Activated T-cell treated with anti-CD3 and anti-CD28 coated beads for 4 hours (primary cell): ENCODE results near the gene FOLR2.
"Not testable (repeated sequence)": the region's sequence is repeated elsewhere in the genome, so short reads cannot be mapped to it uniquely, and the experiment has no call there.

Source experiments
- DNase-seq: peaks from one replicate; pipeline ENCODE4 v3.0.0-alpha.2; 2020

The FOLR2 gene

DNA sequence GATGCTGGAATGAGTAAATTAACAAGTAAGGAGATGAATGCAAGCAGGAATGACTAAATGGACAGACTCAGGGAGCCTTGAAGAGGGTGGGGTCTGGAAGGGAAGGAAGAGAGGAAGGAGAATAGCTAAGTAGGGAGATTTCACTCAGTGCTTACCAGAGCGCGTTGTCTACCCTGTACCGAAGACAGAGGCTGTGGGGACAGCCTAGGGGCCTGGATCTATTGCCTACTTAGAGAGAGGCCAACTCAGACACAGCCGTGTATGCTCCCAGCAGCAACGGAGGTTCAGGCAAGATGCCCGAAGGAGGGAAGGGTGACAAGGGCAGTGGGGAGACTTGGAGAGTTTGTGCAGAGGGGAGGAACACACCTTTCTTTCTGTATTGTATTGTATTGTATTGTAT lies at the start of gene FOLR2:
Gene FOLR2, plus strand, starts transcription at position 157 of the 400 bp plus-strand sequence. CDS start 1,791 bp downstream, outside the sequence.
- DNase-seq, result no peak

DNA sequence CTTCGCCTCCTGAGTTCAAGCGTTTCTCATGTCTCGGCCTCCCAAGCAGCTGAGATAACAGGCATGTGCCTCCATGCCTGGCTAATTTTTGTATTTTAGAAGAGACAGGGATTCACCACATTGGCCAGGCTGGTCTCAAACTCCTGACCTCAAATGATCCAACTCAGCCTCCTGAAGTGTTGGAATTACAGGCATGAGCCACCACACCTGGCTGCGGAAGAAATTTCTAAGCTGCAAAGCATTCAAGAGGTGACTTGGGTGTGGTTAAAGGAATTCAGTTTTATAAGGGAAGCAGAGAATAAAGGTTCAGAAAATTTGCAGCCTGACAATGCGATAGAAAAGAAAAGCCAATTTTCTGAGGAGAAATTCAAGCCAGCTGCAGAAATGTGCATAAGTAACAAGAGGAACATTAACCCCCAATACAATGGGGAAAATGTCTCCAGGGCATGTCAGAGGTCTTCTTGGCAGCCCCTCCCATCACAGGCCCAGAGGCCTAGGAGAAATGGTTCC lies 47.5 kb upstream of the FOLR2 start:
- DNase-seq, result not testable (repeated sequence)

- not testable (repeated sequence) for DNase-seq
Observed at GRCh38 chr11:72169754-72170153, 46.8 kb upstream of the FOLR2 start.

DNA sequence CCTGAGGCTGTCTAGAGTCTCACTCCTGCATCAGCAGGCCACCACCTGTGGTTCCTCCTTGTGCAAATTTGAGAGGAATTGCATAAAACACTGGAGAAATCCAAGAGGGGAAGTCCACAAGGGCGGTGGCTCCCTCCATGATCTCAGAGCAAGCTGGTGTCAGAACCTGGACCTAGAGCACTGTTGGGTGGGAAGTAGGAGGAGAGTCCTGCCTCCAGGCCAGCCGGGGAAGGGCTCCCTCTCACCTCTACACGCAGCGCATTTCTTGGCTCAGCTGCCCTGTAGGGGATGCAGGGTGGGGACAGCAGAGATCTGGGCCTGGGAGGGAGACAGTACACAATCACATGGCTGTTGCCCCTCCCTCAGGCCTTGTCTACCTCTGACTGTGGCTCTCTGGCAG lies 44.6 kb upstream of the FOLR2 start:
- not testable (repeated sequence) for DNase-seq

GRCh38 chr11:72173291-72173690 lies 43.3 kb upstream of the FOLR2 start:
- no peak for DNase-seq

GRCh38 chr11:72174302-72175070 lies 42.1 kb upstream of the FOLR2 start:
- no peak for DNase-seq

DNA sequence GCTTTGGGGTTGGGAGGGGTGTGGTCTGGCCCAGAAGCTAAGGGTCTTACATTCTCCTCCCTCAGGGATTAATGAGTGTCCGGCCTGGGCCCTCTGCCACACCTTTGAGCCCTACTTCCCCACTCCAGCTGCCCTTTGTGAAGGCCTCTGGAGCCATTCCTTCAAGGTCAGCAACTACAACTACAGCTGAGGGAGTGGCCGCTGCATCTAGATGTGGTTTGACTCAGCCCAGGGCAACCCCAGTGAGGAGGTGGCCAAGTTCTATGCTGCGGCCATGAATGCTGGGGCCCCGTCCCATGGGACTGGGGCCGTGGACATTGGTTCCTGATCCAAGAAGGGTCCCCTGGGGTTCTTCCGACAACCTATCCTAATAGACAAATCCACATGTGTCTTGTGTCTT lies 38.9 kb upstream of the FOLR2 start:
- no peak for DNase-seq

GRCh38 chr11:72179049-72179803 lies 37.4 kb upstream of the FOLR2 start:
- no peak for DNase-seq

GRCh38 chr11:72179804-72180396 lies 36.7 kb upstream of the FOLR2 start:
- DNase-seq, result no peak

DNA sequence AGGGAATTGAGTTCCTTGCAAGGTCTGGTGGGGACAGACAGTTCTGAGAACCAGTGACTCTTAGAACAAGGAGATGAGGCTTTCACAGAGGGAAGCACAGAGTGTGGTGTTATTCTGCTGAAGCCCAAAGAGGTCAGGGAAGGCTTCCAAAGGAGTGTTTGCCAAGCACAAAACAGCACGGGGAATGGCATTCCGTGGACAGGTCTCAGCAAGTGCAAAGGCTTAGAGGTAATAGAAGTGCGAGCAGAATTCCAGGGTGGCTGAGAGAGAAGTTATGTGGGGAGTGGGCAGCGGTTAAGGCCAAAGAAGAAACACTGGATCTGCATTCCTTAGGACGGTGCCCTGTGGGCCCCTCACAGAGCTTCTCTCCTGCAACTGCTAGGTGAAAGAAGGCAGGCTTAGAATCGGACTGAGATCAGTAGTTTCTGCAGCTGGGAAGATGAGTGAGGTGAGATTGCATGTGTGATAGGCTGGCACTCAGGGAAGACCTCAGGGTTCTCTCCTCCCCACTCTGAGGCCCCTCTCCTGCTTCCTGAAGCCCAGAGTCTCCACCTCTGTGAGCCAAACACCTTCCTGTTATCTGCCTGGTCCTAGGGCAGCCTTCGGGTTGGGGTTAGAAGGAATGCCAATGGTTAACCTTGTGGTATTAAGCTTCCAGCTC lies 35.6 kb upstream of the FOLR2 start:
- DNase-seq, result not testable (repeated sequence)

GRCh38 chr11:72181553-72181958 lies 35.0 kb upstream of the FOLR2 start:
- DNase-seq, result not testable (repeated sequence)

DNA sequence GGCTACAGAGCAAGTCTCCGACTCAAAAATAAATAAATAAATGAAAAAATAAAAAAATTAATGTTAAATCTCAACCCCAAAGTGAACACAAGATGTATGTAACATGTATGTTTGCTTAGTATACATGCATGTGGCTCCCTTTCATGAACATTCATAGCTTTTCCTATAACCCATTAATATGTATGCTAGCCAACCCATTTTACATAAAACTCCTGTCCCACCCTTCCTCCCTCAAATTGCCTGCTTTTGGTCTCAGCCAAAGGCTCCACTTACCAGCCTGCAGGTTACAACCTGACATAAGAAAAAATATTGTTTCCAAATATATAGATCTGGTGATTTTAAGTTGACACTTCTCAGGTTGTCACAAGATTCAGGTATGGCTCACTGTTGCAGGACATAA lies 28.3 kb upstream of the FOLR2 start:
- no peak for DNase-seq

- DNase-seq, result no peak
Observed at GRCh38 chr11:72189455-72190250, 26.9 kb upstream of the FOLR2 start.

DNA sequence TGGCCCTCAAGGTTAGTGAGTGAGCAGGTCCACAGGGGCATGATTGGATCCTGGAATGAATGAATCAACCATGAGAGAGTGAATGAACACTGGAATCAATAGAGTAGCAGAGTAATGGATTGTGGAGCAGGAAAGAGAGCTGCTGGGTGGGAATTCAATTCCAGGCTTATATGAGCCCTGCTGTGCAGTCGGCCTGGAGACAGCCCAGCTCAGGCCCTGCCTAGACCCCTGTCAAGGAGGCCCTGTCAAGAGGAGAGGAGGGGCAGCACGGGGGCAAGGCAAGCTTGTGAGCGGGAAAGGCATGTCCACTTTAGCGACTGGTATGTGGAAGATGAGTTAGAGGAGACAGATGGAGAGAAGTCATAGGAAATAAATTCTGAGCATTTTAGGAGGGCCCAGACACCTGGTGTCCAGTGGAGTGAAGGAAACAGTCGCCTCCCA lies 25.9 kb upstream of the FOLR2 start:
- no peak for DNase-seq

DNA sequence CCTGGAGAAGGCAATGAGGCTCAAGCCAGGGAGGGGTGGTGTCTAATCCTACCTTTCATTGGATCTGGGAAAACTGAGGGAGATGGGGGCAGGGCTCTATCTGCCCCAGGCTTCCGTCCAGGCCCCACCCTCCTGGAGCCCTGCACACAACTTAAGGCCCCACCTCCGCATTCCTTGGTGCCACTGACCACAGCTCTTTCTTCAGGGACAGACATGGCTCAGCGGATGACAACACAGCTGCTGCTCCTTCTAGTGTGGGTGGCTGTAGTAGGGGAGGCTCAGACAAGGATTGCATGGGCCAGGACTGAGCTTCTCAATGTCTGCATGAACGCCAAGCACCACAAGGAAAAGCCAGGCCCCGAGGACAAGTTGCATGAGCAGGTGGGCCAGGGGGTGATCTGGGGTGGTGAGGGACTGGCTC lies 24.6 kb upstream of the FOLR2 start, which contains the start of gene FOLR1:
Gene FOLR1, plus strand, starts transcription at position 180 of the 421 bp plus-strand sequence. Its CDS starts 34 bp downstream, at position 214.
- no peak for DNase-seq

DNA sequence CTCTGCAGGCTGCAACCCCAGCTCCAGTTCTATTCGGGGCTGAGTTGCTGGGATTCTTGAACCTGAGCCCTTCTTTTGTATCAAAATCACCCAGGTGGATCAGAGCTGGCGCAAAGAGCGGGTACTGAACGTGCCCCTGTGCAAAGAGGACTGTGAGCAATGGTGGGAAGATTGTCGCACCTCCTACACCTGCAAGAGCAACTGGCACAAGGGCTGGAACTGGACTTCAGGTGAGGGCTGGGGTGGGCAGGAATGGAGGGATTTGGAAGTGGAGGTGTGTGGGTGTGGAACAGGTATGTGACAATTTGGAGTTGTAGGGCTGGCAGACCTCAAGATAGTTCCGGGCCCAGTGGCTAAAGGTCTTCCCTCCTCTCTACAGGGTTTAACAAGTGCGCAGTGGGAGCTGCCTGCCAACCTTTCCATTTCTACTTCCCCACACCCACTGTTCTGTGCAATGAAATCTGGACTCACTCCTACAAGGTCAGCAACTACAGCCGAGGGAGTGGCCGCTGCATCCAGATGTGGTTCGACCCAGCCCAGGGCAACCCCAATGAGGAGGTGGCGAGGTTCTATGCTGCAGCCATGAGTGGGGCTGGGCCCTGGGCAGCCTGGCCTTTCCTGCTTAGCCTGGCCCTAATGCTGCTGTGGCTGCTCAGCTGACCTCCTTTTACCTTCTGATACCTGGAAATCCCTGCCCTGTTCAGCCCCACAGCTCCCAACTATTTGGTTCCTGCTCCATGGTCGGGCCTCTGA lies 20.9 kb upstream of the FOLR2 start:
- DNase-seq, result no peak

DNA sequence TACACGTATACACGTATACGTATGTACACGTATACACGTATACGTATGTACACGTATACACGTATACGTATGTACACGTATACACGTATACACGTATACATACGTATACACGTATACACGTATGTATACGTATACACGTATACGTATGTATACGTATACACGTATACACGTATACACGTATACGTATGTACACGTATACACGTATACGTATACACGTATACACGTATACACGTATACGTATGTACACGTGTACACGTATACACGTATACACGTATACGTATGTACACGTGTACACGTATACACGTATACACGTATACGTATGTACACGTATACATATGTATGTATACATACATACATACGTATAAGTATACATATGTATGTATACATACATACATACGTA lies 15.1 kb upstream of the FOLR2 start:
- DNase-seq, result not testable (repeated sequence)

DNA sequence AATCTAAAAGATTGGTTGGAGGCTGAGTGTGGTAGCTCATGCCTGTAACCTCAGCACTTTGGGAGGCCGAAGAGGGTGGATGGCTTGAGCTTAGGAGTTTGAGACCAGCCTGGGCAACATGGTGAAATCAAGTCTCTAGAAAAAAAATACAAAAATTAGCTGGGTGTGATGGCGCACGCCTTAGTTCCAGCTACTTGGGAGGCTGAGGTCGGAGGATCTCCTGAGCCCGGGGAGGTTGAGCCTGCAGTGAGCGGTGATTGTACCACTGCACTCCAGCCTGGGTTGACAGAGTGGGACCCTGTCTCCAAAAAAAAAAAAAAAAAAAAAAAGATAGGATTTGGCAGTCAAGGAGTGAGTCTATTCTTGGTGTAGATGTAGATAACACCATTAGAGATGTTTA lies 14.0 kb upstream of the FOLR2 start:
- no peak for DNase-seq

GRCh38 chr11:72203163-72203562 lies 13.4 kb upstream of the FOLR2 start:
- DNase-seq, result no peak

GRCh38 chr11:72204886-72205285 lies 11.7 kb upstream of the FOLR2 start:
- no peak for DNase-seq

- DNase-seq, result not testable (repeated sequence)
Observed at GRCh38 chr11:72206794-72207193, 9.8 kb upstream of the FOLR2 start.
